Astrocyte of the hippocampus (primary cell): ENCODE data around the gene HBA2.
"Not testable (repeated sequence)": the region's sequence is repeated elsewhere in the genome, so short reads cannot be mapped to it uniquely, and the experiment has no call there.

ENCODE experiments used
- DNase-seq: peaks from one replicate; pipeline ENCODE4 v3.0.0; 2011; ENCODE audit warnings: low read depth, low spot score

Gene HBA2

DNA sequence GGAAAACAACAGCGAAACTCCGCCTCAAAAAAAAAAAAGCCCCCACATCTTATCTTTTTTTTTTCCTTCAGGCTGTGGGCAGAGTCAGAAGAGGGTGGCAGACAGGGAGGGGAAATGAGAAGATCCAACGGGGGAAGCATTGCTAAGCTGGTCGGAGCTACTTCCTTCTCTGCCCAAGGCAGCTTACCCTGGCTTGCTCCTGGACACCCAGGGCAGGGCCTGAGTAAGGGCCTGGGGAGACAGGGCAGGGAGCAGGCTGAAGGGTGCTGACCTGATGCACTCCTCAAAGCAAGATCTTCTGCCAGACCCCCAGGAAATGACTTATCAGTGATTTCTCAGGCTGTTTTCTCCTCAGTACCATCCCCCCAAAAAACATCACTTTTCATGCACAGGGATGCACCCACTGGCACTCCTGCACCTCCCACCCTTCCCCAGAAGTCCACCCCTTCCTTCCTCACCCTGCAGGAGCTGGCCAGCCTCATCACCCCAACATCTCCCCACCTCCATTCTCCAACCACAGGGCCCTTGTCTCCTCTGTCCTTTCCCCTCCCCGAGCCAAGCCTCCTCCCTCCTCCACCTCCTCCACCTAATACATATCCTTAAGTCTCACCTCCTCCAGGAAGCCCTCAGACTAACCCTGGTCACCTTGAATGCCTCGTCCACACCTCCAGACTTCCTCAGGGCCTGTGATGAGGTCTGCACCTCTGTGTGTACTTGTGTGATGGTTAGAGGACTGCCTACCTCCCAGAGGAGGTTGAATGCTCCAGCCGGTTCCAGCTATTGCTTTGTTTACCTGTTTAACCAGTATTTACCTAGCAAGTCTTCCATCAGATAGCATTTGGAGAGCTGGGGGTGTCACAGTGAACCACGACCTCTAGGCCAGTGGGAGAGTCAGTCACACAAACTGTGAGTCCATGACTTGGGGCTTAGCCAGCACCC is 2.6 kb downstream of the HBA2 start:
- DNase-seq, result no peak

DNA sequence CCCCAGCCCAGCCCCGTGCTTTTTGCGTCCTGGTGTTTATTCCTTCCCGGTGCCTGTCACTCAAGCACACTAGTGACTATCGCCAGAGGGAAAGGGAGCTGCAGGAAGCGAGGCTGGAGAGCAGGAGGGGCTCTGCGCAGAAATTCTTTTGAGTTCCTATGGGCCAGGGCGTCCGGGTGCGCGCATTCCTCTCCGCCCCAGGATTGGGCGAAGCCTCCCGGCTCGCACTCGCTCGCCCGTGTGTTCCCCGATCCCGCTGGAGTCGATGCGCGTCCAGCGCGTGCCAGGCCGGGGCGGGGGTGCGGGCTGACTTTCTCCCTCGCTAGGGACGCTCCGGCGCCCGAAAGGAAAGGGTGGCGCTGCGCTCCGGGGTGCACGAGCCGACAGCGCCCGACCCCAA is 3.3 kb downstream of the HBA2 start:
- DNase-seq, result not testable (repeated sequence)

DNA sequence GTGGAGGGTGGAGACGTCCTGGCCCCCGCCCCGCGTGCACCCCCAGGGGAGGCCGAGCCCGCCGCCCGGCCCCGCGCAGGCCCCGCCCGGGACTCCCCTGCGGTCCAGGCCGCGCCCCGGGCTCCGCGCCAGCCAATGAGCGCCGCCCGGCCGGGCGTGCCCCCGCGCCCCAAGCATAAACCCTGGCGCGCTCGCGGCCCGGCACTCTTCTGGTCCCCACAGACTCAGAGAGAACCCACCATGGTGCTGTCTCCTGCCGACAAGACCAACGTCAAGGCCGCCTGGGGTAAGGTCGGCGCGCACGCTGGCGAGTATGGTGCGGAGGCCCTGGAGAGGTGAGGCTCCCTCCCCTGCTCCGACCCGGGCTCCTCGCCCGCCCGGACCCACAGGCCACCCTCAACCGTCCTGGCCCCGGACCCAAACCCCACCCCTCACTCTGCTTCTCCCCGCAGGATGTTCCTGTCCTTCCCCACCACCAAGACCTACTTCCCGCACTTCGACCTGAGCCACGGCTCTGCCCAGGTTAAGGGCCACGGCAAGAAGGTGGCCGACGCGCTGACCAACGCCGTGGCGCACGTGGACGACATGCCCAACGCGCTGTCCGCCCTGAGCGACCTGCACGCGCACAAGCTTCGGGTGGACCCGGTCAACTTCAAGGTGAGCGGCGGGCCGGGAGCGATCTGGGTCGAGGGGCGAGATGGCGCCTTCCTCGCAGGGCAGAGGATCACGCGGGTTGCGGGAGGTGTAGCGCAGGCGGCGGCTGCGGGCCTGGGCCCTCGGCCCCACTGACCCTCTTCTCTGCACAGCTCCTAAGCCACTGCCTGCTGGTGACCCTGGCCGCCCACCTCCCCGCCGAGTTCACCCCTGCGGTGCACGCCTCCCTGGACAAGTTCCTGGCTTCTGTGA is 4.1 kb downstream of the HBA2 start, which contains the start of gene HBA1:
Gene HBA1 (plus strand): TSS at position 204 of the 906 bp plus-strand sequence. CDS start 37 bp downstream, at position 241.
- DNase-seq, result not testable (repeated sequence)

DNA sequence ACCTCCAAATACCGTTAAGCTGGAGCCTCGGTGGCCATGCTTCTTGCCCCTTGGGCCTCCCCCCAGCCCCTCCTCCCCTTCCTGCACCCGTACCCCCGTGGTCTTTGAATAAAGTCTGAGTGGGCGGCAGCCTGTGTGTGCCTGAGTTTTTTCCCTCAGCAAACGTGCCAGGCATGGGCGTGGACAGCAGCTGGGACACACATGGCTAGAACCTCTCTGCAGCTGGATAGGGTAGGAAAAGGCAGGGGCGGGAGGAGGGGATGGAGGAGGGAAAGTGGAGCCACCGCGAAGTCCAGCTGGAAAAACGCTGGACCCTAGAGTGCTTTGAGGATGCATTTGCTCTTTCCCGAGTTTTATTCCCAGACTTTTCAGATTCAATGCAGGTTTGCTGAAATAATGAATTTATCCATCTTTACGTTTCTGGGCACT is 4.7 kb downstream of the HBA2 start:
- no peak for DNase-seq

GRCh38 chr16:177981-178667 is 5.4 kb downstream of the HBA2 start:
- no peak for DNase-seq

GRCh38 chr16:178668-179015 is 6.0 kb downstream of the HBA2 start:
- no peak for DNase-seq

DNA sequence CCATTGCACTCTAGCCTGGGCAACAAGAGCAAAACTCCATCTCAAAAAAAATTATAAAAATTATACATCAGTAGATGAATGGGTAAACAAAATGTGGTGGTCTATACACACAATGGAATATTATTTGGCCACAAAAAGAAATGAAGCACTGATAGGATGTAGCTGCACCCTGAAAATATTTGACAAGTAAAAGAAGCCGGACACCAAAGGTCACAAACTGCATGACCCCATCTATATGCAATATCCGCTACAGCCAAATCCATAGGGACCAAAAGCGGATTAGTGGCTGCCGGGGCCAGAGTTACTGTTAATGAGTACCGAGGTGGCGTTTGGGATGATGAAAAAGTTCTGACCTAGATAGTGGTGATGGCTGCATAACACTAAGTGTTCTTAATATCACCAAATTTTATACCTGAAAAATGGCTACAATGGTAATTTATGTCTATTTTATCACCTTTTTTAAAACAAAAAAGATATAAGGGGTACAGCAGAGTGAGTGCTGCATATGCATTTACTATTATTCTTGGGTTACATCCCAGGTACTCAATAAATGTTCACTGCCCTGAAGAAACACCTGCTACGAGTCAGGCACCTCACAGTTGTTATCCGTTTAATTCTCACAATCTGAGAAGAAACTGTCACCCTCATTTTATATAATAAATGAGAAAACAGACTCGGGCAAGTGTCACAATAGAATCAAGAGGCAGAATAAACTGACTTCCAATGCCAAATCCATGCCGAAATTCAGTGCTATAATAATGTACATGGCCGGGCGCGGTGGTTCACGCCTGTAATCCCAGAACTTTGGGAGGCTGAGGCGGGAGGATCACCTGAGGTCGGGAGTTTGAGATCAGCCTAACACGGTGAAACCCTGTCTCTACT is 6.8 kb downstream of the HBA2 start:
- DNase-seq, result no peak

DNA sequence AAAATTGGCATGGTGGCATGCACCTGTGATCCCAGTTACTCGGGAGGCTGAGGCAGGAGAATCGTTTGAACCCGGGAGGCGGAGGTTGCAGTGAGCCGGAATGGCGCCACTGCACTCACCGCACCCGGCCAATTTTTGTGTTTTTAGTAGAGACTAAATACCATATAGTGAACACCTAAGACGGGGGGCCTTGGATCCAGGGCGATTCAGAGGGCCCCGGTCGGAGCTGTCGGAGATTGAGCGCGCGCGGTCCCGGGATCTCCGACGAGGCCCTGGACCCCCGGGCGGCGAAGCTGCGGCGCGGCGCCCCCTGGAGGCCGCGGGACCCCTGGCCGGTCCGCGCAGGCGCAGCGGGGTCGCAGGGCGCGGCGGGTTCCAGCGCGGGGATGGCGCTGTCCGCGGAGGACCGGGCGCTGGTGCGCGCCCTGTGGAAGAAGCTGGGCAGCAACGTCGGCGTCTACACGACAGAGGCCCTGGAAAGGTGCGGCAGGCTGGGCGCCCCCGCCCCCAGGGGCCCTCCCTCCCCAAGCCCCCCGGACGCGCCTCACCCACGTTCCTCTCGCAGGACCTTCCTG is 7.5 kb downstream of the HBA2 start, which contains the start of gene HBQ1:
Gene HBQ1 (plus strand): TSS at position 359 of the 575 bp plus-strand sequence. CDS start 28 bp downstream, at position 387.
- peak; percentile 78 for DNase-seq

GRCh38 chr16:180681-181564 is 8.2 kb downstream of the HBA2 start:
- peak; percentile 87 for DNase-seq

- no peak for DNase-seq
Measured at GRCh38 chr16:181565-182021, 8.9 kb downstream of the HBA2 start.

- DNase-seq, result no peak
Measured at GRCh38 chr16:183005-183404, 10.3 kb downstream of the HBA2 start.

- no peak for DNase-seq
Measured at GRCh38 chr16:185213-185612, 12.5 kb downstream of the HBA2 start.

- DNase-seq, result no peak
Measured at GRCh38 chr16:185691-186090, 13.0 kb downstream of the HBA2 start.

GRCh38 chr16:187330-187729 is 14.7 kb downstream of the HBA2 start:
- DNase-seq, result no peak

GRCh38 chr16:188674-189073 is 16.0 kb downstream of the HBA2 start:
- no peak for DNase-seq

GRCh38 chr16:189604-190186 is 17.0 kb downstream of the HBA2 start:
- no peak for DNase-seq

DNA sequence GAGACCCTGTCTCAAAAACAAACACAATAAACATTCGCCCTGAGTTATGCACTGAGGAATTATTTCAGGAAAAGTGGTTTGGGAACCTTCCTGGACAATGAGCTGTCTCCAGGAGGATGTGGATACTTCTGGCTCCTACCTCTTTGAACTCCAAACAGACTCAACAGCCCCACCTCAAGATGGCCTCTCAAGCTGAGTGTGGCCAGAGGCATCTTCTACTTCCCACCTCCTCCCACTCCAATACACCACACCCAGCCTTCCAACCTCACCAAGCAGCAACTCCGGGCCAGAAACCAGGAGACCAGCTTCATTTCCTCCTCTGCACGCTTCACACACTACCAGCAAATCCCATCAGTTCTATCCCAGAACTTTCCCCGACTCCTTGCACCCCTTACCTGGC is 19.2 kb downstream of the HBA2 start:
- DNase-seq, result peak; percentile 9

- no peak for DNase-seq
Measured at GRCh38 chr16:192686-193085, 20.0 kb downstream of the HBA2 start.

GRCh38 chr16:193441-193840 is 20.8 kb downstream of the HBA2 start:
- no peak for DNase-seq
